GM18873 (cell line): ENCODE data around the gene C2CD4D.
"Not testable (repeated sequence)": the region's sequence is repeated elsewhere in the genome, so short reads cannot be mapped to it uniquely, and the experiment has no call there.

Experiments
- ATAC-seq: cut with Tn5 transposase; IDR thresholded peaks from one replicate; pipeline ENCODE4 v1.9.1; 2021; ENCODE audit warnings: mild to moderate bottlenecking, moderate library complexity, moderate number of reproducible peaks; ENCODE audit not compliant: unreplicated experiment, low FRiP score

The C2CD4D gene

GRCh38 chr1:151839457-151840403 is at the start of gene C2CD4D:
TSS of gene C2CD4D (minus strand) at chr1:151839820. CDS start at chr1:151838989, 831 bp downstream.
- ATAC-seq = no peak

- no peak for ATAC-seq
Observed at GRCh38 chr1:151888972-151889570, 49.5 kb upstream of the C2CD4D start.

- ATAC-seq = no peak
Observed at GRCh38 chr1:151887028-151887427, 47.4 kb upstream of the C2CD4D start.

- ATAC-seq = no peak
Observed at GRCh38 chr1:151885479-151885878, 45.9 kb upstream of the C2CD4D start.

- not testable (repeated sequence) for ATAC-seq
Observed at GRCh38 chr1:151884879-151885278, 45.3 kb upstream of the C2CD4D start.

- not testable (repeated sequence) for ATAC-seq
Observed at GRCh38 chr1:151884445-151884844, 44.8 kb upstream of the C2CD4D start.

GRCh38 chr1:151883898-151884297 is 44.3 kb upstream of the C2CD4D start:
- not testable (repeated sequence) for ATAC-seq

- ATAC-seq = not testable (repeated sequence)
Observed at GRCh38 chr1:151882918-151883317, 43.3 kb upstream of the C2CD4D start.

- no peak for ATAC-seq
Observed at GRCh38 chr1:151882466-151882865, 42.8 kb upstream of the C2CD4D start.

- no peak for ATAC-seq
Observed at GRCh38 chr1:151881479-151881878, 41.9 kb upstream of the C2CD4D start.

- no peak for ATAC-seq
Observed at GRCh38 chr1:151875419-151876097, 35.9 kb upstream of the C2CD4D start.

GRCh38 chr1:151872776-151873175 is 33.2 kb upstream of the C2CD4D start:
- not testable (repeated sequence) for ATAC-seq

GRCh38 chr1:151871284-151872030 is 31.8 kb upstream of the C2CD4D start:
- no peak for ATAC-seq

GRCh38 chr1:151868486-151868885 is 28.9 kb upstream of the C2CD4D start:
- no peak for ATAC-seq

GRCh38 chr1:151867765-151868411 is 28.3 kb upstream of the C2CD4D start:
- ATAC-seq = no peak

GRCh38 chr1:151867321-151867720 is 27.7 kb upstream of the C2CD4D start:
- no peak for ATAC-seq

GRCh38 chr1:151864411-151864810 is 24.8 kb upstream of the C2CD4D start:
- no peak for ATAC-seq

GRCh38 chr1:151862604-151863003 is 23.0 kb upstream of the C2CD4D start:
- ATAC-seq = no peak

- ATAC-seq = no peak
Observed at GRCh38 chr1:151860504-151861187, 21.0 kb upstream of the C2CD4D start.
